Keratinocyte (primary cell): ENCODE results near the gene NRDE2.

ENCODE experiments used
- CTCF ChIP-seq, 3 experiments: IDR thresholded peaks in 1 of 3; conservative IDR thresholded peaks in 1 of 3; optimal IDR thresholded peaks in 1 of 3; 2 replicates in 2 of 3; 3 replicates in 1 of 3; pipeline versions ENCODE3 to v1.5.1; 2011; ENCODE audit warnings: low read length in 3 of 3, mild to moderate bottlenecking in 3 of 3, moderate library complexity in 2 of 3, control low read depth in 1 of 3, inconsistent platforms in 1 of 3; ENCODE audit not compliant: insufficient read depth in 2 of 3; ENCODE audit errors: extremely low read depth in 1 of 3
- EZH2 ChIP-seq: IDR thresholded peaks from one replicate; pipeline ENCODE4 v1.6.1; 2012; ENCODE audit warnings: inconsistent platforms, mild to moderate bottlenecking, low read length, moderate library complexity

GRCh38 chr14:90330203-90331196, 1.2 kb downstream of the NRDE2 start:
- no peak for TF ChIP-seq CTCF (optimal IDR thresholded peaks at IDR 0.05 in 1 of 3, IDR thresholded peaks at IDR 0.05 in 1 of 3, conservative IDR thresholded peaks at IDR 0.05 in 1 of 3; ENCODE audit: extremely low read depth in 1 of 3, insufficient read depth in 2 of 3, low read length in 3 of 3)
- no peak for TF ChIP-seq EZH2
